Fibroblast of gingiva (primary cell): ENCODE results near the gene SCYGR7.
"Not testable (repeated sequence)": the region's sequence is repeated elsewhere in the genome, so short reads cannot be mapped to it uniquely, and the experiment has no call there.

Source experiments
- DNase-seq: peaks from one replicate; pipeline ENCODE4 v3.0.0-alpha.2; 2011; ENCODE audit warnings: low read depth

SCYGR7 gene

GRCh38 chr2:227728035-227728434, at the start of gene SCYGR7:
Gene SCYGR7 (plus strand): TSS chr2:227728335. CDS start chr2:227728335, 0 bp downstream.
- no peak for DNase-seq

DNA sequence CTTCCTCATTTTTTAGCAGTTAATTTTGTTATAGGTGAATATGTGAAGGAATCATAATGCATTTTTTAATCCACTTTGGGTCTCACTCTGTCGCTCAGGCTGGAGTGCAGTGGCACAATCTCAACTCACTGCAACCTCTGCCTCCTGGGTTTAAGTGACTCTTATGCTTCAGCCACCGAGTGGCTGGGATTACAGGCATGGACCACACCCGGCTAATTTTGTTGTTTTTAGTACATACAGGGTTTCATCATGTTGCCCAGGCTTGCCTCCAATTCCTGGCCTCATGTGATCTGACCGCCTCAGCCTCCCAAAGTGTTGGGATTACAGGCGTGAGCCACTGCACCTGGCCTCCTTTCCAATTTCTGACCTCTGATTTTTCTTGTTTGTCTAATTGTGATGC, 43.9 kb upstream of the SCYGR7 start:
- DNase-seq = peak; percentile 5

- DNase-seq = peak; percentile 57
Observed at GRCh38 chr2:227687189-227687588, 40.9 kb upstream of the SCYGR7 start.

- DNase-seq = peak; percentile 57
Observed at GRCh38 chr2:227696990-227697679, 31.0 kb upstream of the SCYGR7 start.

DNA sequence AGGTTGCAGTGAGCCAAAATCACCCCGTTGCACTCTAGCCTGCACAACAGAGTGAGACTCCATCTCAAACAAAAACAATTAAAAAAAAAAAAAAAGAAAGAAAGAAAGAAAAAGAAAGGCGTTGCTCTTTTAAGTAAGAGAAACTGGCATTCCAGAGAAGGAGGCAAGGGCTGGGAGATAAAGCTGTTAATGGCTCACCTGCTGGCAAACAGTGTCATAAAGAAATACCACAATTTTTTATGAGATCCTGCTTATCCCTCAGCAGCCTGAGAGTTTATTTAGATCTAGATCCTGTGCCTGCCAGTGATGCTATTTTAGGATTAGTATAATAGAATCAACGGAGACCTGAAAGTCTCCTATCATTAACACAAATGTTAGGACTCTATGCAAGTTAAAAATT, 26.6 kb upstream of the SCYGR7 start:
- DNase-seq = no peak

DNA sequence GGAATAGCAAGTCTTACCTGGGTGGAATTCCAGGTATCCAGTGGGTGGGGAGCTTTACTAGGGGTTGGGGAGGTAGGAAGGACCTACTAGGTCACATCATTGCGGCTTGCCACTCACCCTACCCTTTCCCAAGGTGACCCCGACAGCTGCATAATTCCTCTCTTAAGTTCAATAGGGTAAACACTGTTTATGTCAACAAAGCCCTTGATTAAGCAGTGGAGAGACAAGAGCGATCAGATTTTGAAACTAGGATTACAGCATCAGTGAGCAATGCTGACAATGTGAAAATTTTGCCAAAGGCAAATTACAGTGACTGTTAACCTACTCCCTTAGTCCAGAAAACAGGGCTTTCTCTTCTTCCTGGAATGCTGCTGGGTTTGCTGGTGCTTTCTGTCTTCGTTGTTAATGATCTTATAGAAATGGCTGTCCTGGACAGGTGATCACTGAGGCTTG, 24.8 kb upstream of the SCYGR7 start:
- peak; percentile 75 for DNase-seq

DNA sequence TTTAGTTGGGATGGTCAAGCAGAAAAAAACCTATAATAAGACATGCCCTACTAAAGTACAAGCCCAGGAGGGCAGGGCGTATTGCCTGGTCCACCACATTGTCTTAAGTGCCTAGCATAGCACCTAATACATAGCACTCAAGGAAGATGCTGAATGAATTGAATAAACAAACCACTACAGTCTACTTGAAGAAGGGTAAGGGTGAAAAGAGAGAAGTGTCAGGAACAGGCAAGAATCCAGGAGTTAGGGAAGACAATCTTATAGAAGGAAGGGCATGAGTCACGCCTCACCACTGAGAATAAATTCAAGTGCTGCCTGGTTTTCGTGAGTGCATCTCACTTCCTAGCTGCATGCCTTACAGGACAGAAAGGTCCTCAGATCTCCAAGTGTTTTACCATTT, 24.2 kb upstream of the SCYGR7 start:
- DNase-seq = peak; percentile 53

GRCh38 chr2:227706859-227707258, 21.3 kb upstream of the SCYGR7 start:
- DNase-seq = no peak

DNA sequence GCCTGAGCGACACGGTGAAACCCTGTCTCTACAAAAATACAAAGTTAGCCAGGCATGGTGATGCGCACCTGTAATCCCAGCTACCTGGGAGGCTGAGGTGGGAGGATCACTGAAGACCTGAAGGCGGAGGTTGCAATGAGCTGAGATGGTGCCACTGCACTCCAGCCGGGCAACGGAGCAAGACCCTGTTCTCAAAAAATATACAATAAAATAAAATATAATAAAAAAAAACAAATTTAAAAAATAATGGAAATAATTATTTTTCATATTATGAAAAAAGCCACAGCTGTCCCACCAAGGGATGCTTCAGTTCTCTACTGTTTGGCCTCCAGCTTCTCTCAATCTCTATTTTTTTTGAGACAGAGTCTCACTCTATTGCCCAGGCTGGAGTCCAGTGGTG, 20.7 kb upstream of the SCYGR7 start:
- no peak for DNase-seq

DNA sequence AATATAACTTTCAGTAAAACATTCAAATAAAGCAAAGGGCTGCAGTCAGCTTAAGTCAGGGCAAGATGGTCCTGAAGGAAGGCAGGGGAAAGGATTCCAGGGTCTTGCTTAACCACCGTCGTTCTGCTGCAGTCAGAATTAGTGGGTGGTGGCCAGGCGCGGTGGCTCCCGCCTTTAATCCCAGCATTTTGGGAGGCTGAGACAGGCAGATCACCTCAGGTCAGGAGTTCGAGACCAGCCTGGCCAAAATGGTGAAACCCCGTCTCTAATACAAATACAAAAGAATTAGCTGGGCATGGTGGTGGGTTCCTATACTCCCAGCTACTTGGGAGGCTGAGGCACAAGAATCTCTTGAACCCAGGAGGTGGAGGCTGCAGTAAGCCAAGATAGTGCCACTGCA, 17.1 kb upstream of the SCYGR7 start:
- no peak for DNase-seq

DNA sequence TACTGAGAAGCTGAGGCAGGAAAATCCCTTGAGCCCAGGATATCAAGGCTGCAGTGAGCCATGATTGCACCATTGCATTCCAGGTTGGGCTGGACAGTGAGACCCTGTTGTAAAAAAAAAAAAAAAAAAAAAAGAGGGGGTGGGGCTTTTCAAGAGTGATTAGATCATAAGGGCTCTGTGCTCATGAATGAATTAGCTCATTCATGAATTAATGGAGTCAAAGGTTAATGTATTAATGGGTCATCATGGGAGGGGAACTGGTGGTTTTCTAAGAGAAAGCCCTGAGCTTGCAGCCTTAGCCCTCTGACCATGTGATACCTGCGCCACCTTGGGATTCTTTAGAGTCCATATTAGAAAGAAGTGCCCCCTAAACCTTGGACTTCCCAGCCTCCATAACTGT, 14.8 kb upstream of the SCYGR7 start:
- no peak for DNase-seq

GRCh38 chr2:227716501-227716900, 11.6 kb upstream of the SCYGR7 start:
- DNase-seq = no peak

DNA sequence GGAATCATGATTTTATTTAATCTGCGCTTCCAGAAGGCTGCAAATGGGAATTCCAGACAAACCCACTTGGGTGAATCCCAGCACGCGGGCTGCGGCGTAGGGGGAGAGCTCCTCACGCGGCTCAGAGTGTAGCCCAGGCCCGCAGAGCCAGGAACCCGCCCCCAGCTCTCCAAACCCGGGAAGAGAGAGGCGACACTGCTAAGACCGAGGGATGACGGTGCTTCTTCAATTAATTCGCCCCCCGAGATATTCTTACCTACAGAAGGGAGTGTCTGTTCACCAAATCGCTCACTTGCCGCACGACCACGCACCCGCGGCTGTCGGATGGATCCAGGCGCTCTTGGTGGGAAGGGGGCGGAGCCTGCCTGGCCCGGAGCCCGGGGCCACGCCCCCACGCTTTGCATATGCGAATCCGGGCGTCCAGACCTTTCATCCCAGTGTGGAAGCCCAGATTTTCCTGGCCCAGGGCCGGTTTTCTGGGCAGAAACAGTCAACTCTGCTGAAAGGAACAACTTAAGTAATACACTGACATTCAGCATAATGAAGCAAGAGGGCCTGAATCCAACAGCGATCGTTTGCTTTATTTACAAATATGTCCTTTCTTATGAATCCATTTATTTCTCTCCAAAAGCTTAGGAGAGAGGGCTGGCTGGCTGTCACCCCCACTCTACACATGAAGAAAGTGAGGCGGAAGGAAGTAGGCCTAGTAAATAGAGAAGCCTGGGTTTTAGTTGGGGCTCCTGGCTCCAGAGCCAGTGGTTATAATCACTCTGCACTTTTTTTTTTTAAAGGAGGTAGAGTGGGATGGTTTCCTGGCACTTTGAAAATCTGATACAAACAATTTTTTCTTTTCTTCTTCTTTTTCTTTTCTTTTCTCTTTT, 10.2 kb upstream of the SCYGR7 start, which contains the start of gene SLC19A3:
TSS of gene SLC19A3 (minus strand) at position 342 of the 881 bp plus-strand sequence. CDS start 15,710 bp downstream, outside the sequence.
- peak; percentile 97 for DNase-seq

DNA sequence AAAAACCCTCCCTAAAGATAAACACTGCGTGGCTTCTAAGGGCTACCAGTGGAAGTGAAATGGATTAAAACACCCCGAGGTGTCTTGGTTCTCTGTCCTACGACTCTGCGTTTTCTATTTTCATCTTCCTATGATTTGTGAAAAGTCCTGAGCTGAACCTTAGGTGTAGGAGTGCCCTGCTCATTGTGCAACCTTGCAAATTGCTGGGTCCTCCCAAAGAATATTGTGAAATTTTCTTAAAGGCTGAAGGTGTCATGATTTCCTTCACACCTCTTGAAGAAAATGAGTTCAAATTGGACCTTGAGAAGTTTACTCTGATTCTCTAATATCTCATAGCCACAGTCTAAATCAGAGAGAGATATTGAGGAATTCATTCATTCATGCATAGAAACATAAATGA, 8.5 kb upstream of the SCYGR7 start:
- no peak for DNase-seq

DNA sequence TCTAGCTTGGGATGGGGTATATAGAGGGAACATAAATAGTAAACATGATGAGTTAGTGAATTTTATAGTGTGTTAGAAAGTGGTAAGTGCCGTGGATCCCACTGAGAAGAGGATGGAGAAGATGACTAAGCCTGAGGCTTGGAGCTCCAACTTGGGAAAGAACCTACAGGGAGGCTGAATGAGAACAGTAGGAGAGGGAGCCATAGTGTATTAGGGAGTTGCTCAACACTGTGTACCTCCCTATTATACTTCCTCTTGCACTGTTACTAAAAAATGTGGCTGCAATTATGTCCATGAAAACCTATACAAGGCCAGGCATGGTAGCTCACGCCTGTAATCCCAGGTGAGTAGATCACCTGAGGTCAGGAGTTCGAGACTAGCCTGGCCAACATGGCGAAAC, 7.5 kb upstream of the SCYGR7 start:
- DNase-seq = peak; percentile 17

DNA sequence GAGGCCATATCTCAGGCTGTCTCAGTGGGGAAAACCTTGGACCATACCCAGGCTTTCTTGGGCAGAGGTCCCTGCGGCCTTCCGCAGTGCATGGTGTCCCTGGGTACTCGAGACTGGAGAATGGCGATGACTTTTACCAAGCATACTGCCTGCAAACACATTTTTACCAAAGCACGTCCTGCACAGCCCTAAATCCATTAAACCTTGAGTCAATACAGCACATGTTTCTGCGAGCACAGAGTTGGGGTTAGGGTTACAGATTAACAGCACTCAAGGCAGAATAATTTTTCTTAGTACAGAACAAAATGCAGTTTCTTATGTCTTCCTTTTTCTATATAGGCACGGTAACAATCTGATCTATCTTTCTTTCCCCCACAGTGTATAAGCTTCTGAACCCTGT, 5.3 kb upstream of the SCYGR7 start:
- DNase-seq = not testable (repeated sequence)

GRCh38 chr2:227724394-227725039, 3.6 kb upstream of the SCYGR7 start, which contains the start of gene SCYGR6:
Gene SCYGR6 (minus strand): TSS chr2:227724757. CDS start chr2:227724757, 0 bp downstream.
- no peak for DNase-seq

GRCh38 chr2:227739351-227739750, 11.2 kb downstream of the SCYGR7 start:
- DNase-seq = no peak

GRCh38 chr2:227740705-227741104, 12.6 kb downstream of the SCYGR7 start:
- not testable (repeated sequence) for DNase-seq

- DNase-seq = no peak
Observed at GRCh38 chr2:227745594-227745993, 17.5 kb downstream of the SCYGR7 start, which contains the start of gene SCYGR8. Gene SCYGR8 (plus strand): TSS chr2:227745894. CDS start chr2:227745894, 0 bp downstream.

DNA sequence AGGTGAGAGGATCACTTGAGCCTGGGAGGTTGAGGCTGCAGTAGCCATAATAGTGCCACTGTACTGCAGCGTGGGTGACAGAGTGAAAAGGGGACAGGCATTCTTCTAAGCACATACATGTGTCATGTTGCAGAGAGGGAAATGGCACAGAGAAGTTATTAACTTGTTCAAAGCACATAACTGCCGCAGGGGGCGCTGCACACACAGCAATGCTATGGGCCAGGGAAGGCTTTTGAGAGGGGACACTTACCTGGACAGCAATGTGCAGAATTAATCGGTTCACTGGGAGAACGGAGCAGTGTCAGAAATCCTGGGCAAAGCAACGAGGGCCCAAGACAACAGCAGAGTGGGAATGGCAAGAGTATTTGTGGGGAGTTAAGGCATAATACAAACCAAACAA, 19.9 kb downstream of the SCYGR7 start:
- DNase-seq = no peak

- DNase-seq = not testable (repeated sequence)
Observed at GRCh38 chr2:227756261-227756660, 28.1 kb downstream of the SCYGR7 start.
